GM12874 (cell line): ENCODE data around the gene MST1R.

ENCODE experiments used
- CTCF ChIP-seq: IDR thresholded peaks from 2 replicates; pipeline ENCODE4 v1.5.1; 2011; ENCODE audit warnings: low read depth, mild to moderate bottlenecking, control low read depth, low read length, moderate library complexity; ENCODE audit not compliant: insufficient read depth

MST1R gene

GRCh38 chr3:49895791-49896190 lies 7.9 kb downstream of the MST1R start:
- TF ChIP-seq CTCF: no peak

GRCh38 chr3:49889296-49889695 lies 14.4 kb downstream of the MST1R start:
- no peak for TF ChIP-seq CTCF

- TF ChIP-seq CTCF: no peak
Measured at GRCh38 chr3:49886922-49887265, 16.8 kb downstream of the MST1R start.

- TF ChIP-seq CTCF: no peak
Measured at GRCh38 chr3:49883998-49884397, 19.7 kb downstream of the MST1R start.

GRCh38 chr3:49882166-49882565 lies 21.5 kb downstream of the MST1R start:
- no peak for TF ChIP-seq CTCF

- no peak for TF ChIP-seq CTCF
Measured at GRCh38 chr3:49880581-49881315, 22.9 kb downstream of the MST1R start.

GRCh38 chr3:49879721-49880120 lies 24.0 kb downstream of the MST1R start:
- TF ChIP-seq CTCF: no peak
